IPS-15b (cell line): ENCODE data around the gene ME1.
"Not testable (repeated sequence)": the region's sequence is repeated elsewhere in the genome, so short reads cannot be mapped to it uniquely, and the experiment has no call there.

ENCODE experiments used
- H3K27me3 ChIP-seq: one replicate; pipeline ENCODE4 v1.6.1; 2013; ENCODE audit warnings: low read length; ENCODE audit not compliant: control insufficient read depth, insufficient read depth
- H3K36me3 ChIP-seq: one replicate; pipeline ENCODE4 v1.6.1; 2013; ENCODE audit warnings: low read length; ENCODE audit not compliant: control insufficient read depth, insufficient read depth
- H3K4me1 ChIP-seq: one replicate; pipeline ENCODE4 v1.6.1; 2013; ENCODE audit warnings: mild to moderate bottlenecking, low read length; ENCODE audit not compliant: control insufficient read depth, insufficient read depth
- H3K4me3 ChIP-seq: one replicate; pipeline ENCODE4 v1.5.1; 2013; ENCODE audit warnings: low read depth, low read length
- H3K9ac ChIP-seq: one replicate; pipeline ENCODE4 v1.6.1; 2013; ENCODE audit warnings: low read depth, mild to moderate bottlenecking, low read length
- H3K9me3 ChIP-seq: one replicate; pipeline ENCODE4 v1.6.1; 2013; ENCODE audit warnings: mild to moderate bottlenecking, low read length; ENCODE audit not compliant: control insufficient read depth, insufficient read depth

ME1 gene

GRCh38 chr6:83381949-83382348 is 48.9 kb downstream of the ME1 start:
- H3K27me3 ChIP-seq, result no peaks in the 10 kb centered on the region
- no peak overlapping the region for H3K9ac ChIP-seq
- no peaks in the 10 kb centered on the region for H3K4me1 ChIP-seq
- no peaks in the 10 kb centered on the region for H3K9me3 ChIP-seq
- no peaks in the 10 kb centered on the region for H3K36me3 ChIP-seq
- no peak overlapping the region for H3K4me3 ChIP-seq

- no peaks in the 10 kb centered on the region for H3K9me3 ChIP-seq
- no peaks in the 10 kb centered on the region for H3K36me3 ChIP-seq
- no peak overlapping the region for H3K9ac ChIP-seq
- no peak overlapping the region for H3K4me3 ChIP-seq
- no peaks in the 10 kb centered on the region for H3K27me3 ChIP-seq
- H3K4me1 ChIP-seq, result no peaks in the 10 kb centered on the region
Measured at GRCh38 chr6:83378621-83379388, 52.0 kb downstream of the ME1 start.

- Histone ChIP-seq H3K27me3 (no peaks in the 10 kb centered on the region), H3K4me1 (no peaks in the 10 kb centered on the region), H3K4me3 (no peak overlapping the region), H3K9me3 (no peaks in the 10 kb centered on the region), H3K36me3 (no peaks in the 10 kb centered on the region), H3K9ac (no peak overlapping the region)
Measured at GRCh38 chr6:83371423-83371822, 59.4 kb downstream of the ME1 start.

GRCh38 chr6:83370567-83370966 is 60.3 kb downstream of the ME1 start:
- Histone ChIP-seq H3K4me3 (no peak overlapping the region), H3K9me3 (no peaks in the 10 kb centered on the region), H3K4me1 (no peaks in the 10 kb centered on the region), H3K9ac (no peak overlapping the region), H3K27me3 (no peaks in the 10 kb centered on the region), H3K36me3 (no peaks in the 10 kb centered on the region)

GRCh38 chr6:83369692-83370091 is 61.2 kb downstream of the ME1 start:
- H3K4me3 ChIP-seq, result no peak overlapping the region
- no peaks in the 10 kb centered on the region for H3K27me3 ChIP-seq
- H3K9me3 ChIP-seq, result no peaks in the 10 kb centered on the region
- no peak overlapping the region for H3K9ac ChIP-seq
- H3K4me1 ChIP-seq, result no peaks in the 10 kb centered on the region
- no peaks in the 10 kb centered on the region for H3K36me3 ChIP-seq

GRCh38 chr6:83368577-83368976 is 62.3 kb downstream of the ME1 start:
- H3K36me3 ChIP-seq, result no peaks in the 10 kb centered on the region
- no peak overlapping the region for H3K9ac ChIP-seq
- no peaks in the 10 kb centered on the region for H3K9me3 ChIP-seq
- no peak overlapping the region for H3K4me3 ChIP-seq
- no peaks in the 10 kb centered on the region for H3K4me1 ChIP-seq
- no peaks in the 10 kb centered on the region for H3K27me3 ChIP-seq

- Histone ChIP-seq H3K36me3 (no peaks in the 10 kb centered on the region), H3K27me3 (no peaks in the 10 kb centered on the region), H3K4me3 (no peak overlapping the region), H3K9ac (no peak overlapping the region), H3K4me1 (no peaks in the 10 kb centered on the region), H3K9me3 (no peaks in the 10 kb centered on the region)
Measured at GRCh38 chr6:83367104-83367503, 63.7 kb downstream of the ME1 start.

- Histone ChIP-seq H3K9ac (no peak overlapping the region), H3K4me3 (no peak overlapping the region), H3K36me3 (no peaks in the 10 kb centered on the region), H3K9me3 (no peaks in the 10 kb centered on the region), H3K27me3 (no peaks in the 10 kb centered on the region), H3K4me1 (no peaks in the 10 kb centered on the region)
Measured at GRCh38 chr6:83365931-83366330, 64.9 kb downstream of the ME1 start.

- H3K36me3 ChIP-seq, H3K27me3 ChIP-seq, H3K4me3 ChIP-seq, H3K4me1 ChIP-seq, H3K9me3 ChIP-seq, H3K9ac ChIP-seq: not testable (repeated sequence)
Measured at GRCh38 chr6:83362349-83362748, 68.5 kb downstream of the ME1 start.

- Histone ChIP-seq H3K4me3 (no peak overlapping the region), H3K4me1 (no peaks in the 10 kb centered on the region), H3K36me3 (no peaks in the 10 kb centered on the region), H3K9me3 (no peaks in the 10 kb centered on the region), H3K27me3 (no peaks in the 10 kb centered on the region), H3K9ac (no peak overlapping the region)
Measured at GRCh38 chr6:83359638-83360037, 71.2 kb downstream of the ME1 start.

- Histone ChIP-seq H3K9ac (no peak overlapping the region), H3K9me3 (no peaks in the 10 kb centered on the region), H3K4me1 (no peaks in the 10 kb centered on the region), H3K27me3 (no peaks in the 10 kb centered on the region), H3K4me3 (no peak overlapping the region), H3K36me3 (no peaks in the 10 kb centered on the region)
Measured at GRCh38 chr6:83354747-83355146, 76.1 kb downstream of the ME1 start.

GRCh38 chr6:83352424-83353061 is 78.3 kb downstream of the ME1 start:
- no peaks in the 10 kb centered on the region for H3K4me1 ChIP-seq
- H3K9ac ChIP-seq, result no peak overlapping the region
- no peak overlapping the region for H3K4me3 ChIP-seq
- H3K36me3 ChIP-seq, result no peaks in the 10 kb centered on the region
- H3K27me3 ChIP-seq, result no peaks in the 10 kb centered on the region
- no peaks in the 10 kb centered on the region for H3K9me3 ChIP-seq
